ENCODE results near the gene FUS.
A peak's percentile ranks its signal among the peaks of the same experiment; 100 is the strongest.

- TF ChIP-seq, protein P1, sequence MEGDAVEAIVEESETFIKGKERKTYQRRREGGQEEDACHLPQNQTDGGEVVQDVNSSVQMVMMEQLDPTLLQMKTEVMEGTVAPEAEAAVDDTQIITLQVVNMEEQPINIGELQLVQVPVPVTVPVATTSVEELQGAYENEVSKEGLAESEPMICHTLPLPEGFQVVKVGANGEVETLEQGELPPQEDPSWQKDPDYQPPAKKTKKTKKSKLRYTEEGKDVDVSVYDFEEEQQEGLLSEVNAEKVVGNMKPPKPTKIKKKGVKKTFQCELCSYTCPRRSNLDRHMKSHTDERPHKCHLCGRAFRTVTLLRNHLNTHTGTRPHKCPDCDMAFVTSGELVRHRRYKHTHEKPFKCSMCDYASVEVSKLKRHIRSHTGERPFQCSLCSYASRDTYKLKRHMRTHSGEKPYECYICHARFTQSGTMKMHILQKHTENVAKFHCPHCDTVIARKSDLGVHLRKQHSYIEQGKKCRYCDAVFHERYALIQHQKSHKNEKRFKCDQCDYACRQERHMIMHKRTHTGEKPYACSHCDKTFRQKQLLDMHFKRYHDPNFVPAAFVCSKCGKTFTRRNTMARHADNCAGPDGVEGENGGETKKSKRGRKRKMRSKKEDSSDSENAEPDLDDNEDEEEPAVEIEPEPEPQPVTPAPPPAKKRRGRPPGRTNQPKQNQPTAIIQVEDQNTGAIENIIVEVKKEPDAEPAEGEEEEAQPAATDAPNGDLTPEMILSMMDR (IDR thresholded peaks at IDR 0.05; ENCODE audit: insufficient read depth, low read length): no peak
- TF ChIP-seq POLR2AphosphoS5 (IDR thresholded peaks at IDR 0.05; ENCODE audit: low read depth): peak; percentile 66; the same call in 1 of the 2 replicates
- TF ChIP-seq REST (IDR thresholded peaks at IDR 0.05; ENCODE audit: insufficient replicate concordance, low read depth): no peak
- no peak for TF ChIP-seq GABPA (IDR thresholded peaks at IDR 0.05; ENCODE audit: low read depth)
- no peak for TF ChIP-seq SPI1 (IDR thresholded peaks at IDR 0.05; ENCODE audit: borderline replicate concordance, low read depth)
These were observed 11.9 kb downstream of the FUS start for GRCh38 chr16:31191697-31192428.
